HG02571 (cell line): Measurements from ENCODE around the gene MAJIN.

Experiments
- ATAC-seq: cut with Tn5 transposase; IDR thresholded peaks from one replicate; pipeline ENCODE4 v1.9.1; 2021; ENCODE audit warnings: mild to moderate bottlenecking, moderate library complexity; ENCODE audit not compliant: unreplicated experiment

Gene MAJIN

GRCh38 chr11:64914123-64914522, 57.8 kb downstream of the MAJIN start:
- ATAC-seq: no peak

- ATAC-seq: no peak
Observed at GRCh38 chr11:64913171-64913727, 58.7 kb downstream of the MAJIN start.

GRCh38 chr11:64911689-64912088, 60.2 kb downstream of the MAJIN start:
- no peak for ATAC-seq

- no peak for ATAC-seq
Observed at GRCh38 chr11:64911142-64911541, 60.8 kb downstream of the MAJIN start.

GRCh38 chr11:64910451-64911093, 61.3 kb downstream of the MAJIN start:
- no peak for ATAC-seq

- no peak for ATAC-seq
Observed at GRCh38 chr11:64909653-64910343, 62.1 kb downstream of the MAJIN start.

- ATAC-seq: no peak
Observed at GRCh38 chr11:64908766-64909165, 63.1 kb downstream of the MAJIN start.

GRCh38 chr11:64906314-64906635, 65.6 kb downstream of the MAJIN start:
- no peak for ATAC-seq

GRCh38 chr11:64905516-64906313, 66.2 kb downstream of the MAJIN start:
- ATAC-seq: no peak

- ATAC-seq: no peak
Observed at GRCh38 chr11:64903291-64903833, 68.5 kb downstream of the MAJIN start.

GRCh38 chr11:64902102-64902900, 69.6 kb downstream of the MAJIN start:
- ATAC-seq: no peak

GRCh38 chr11:64900774-64901173, 71.1 kb downstream of the MAJIN start:
- ATAC-seq: no peak

- ATAC-seq: no peak
Observed at GRCh38 chr11:64900263-64900678, 71.6 kb downstream of the MAJIN start.

- no peak for ATAC-seq
Observed at GRCh38 chr11:64898541-64898940, 73.4 kb downstream of the MAJIN start.

- no peak for ATAC-seq
Observed at GRCh38 chr11:64898076-64898445, 73.8 kb downstream of the MAJIN start.

GRCh38 chr11:64897381-64898075, 74.4 kb downstream of the MAJIN start:
- ATAC-seq: no peak

GRCh38 chr11:64896448-64897022, 75.4 kb downstream of the MAJIN start:
- no peak for ATAC-seq

GRCh38 chr11:64894812-64895452, 77.0 kb downstream of the MAJIN start:
- ATAC-seq: no peak
